Kidney epithelial cell (primary cell): ENCODE measurements around the gene KCNN4. TPM values are rescaled to one million over a fixed set of nuclear protein-coding genes. Genes with fewer than 3 reads are reported as not detected.
"Not testable (repeated sequence)": the region's sequence is repeated elsewhere in the genome, so short reads cannot be mapped to it uniquely, and the experiment has no call there.

ENCODE experiments used
- DNase-seq: peaks from one replicate; pipeline ENCODE4 v3.0.0-alpha.2; 2010; ENCODE audit warnings: low read depth
- H3K27me3 ChIP-seq: 2 replicates; pipeline ENCODE4 v1.6.0; 2011; ENCODE audit warnings: low read length; ENCODE audit not compliant: control insufficient read depth, insufficient read depth
- H3K36me3 ChIP-seq: 2 replicates; pipeline ENCODE4 v1.5.1; 2011; ENCODE audit warnings: low read length; ENCODE audit not compliant: control insufficient read depth, insufficient read depth
- H3K4me3 ChIP-seq: 2 replicates; pipeline ENCODE4 v1.5.1; 2011; ENCODE audit warnings: low read depth, mild to moderate bottlenecking, control low read depth, low read length
- CTCF ChIP-seq: IDR thresholded peaks from 2 replicates; pipeline ENCODE4 v1.5.1; 2011; ENCODE audit warnings: mild to moderate bottlenecking, moderate library complexity, low read length, control low read depth, inconsistent platforms; ENCODE audit not compliant: insufficient read depth, poor library complexity, severe bottlenecking
- total RNA-seq: library from RNA; depleted of rRNA; stranded (reverse); fragments of >200 nt; gene quantifications from 2 replicates; pipeline ENCODE4 v1.2.3, GENCODE V29; 2015

KCNN4 gene
- total RNA-seq, 1 donor from 2014 or later = 10.8 TPM

GRCh38 chr19:43779147-43779819 is 1.5 kb downstream of the KCNN4 start:
- H3K27me3 ChIP-seq = peaks cover 5% of the 10 kb centered on the region
- no peak for DNase-seq
- no peak for TF ChIP-seq CTCF
- no peak overlapping the region for H3K4me3 ChIP-seq
- H3K36me3 ChIP-seq = no peaks in the 10 kb centered on the region

- Histone ChIP-seq H3K27me3 (peaks cover 11% of the 10 kb centered on the region), H3K36me3 (no peaks in the 10 kb centered on the region), H3K4me3 (no peak overlapping the region)
- TF ChIP-seq CTCF = no peak
- no peak for DNase-seq
These were observed 2.1 kb downstream of the KCNN4 start for GRCh38 chr19:43778651-43779050.

- no peaks in the 10 kb centered on the region for H3K36me3 ChIP-seq
- no peak overlapping the region for H3K4me3 ChIP-seq
- DNase-seq = no peak
- peaks cover 11% of the 10 kb centered on the region for H3K27me3 ChIP-seq
- TF ChIP-seq CTCF = no peak
These were observed 3.5 kb downstream of the KCNN4 start for GRCh38 chr19:43777163-43777695.

GRCh38 chr19:43776286-43776685 is 4.5 kb downstream of the KCNN4 start:
- DNase-seq = no peak
- no peak for TF ChIP-seq CTCF
- H3K27me3 ChIP-seq = peaks cover 11% of the 10 kb centered on the region
- no peak overlapping the region for H3K4me3 ChIP-seq
- no peaks in the 10 kb centered on the region for H3K36me3 ChIP-seq

GRCh38 chr19:43775299-43775890 is 5.4 kb downstream of the KCNN4 start:
- TF ChIP-seq CTCF = no peak
- no peak for DNase-seq
- H3K27me3 ChIP-seq = peaks cover 11% of the 10 kb centered on the region
- no peak overlapping the region for H3K4me3 ChIP-seq
- H3K36me3 ChIP-seq = no peaks in the 10 kb centered on the region

- H3K27me3 ChIP-seq = peaks cover 11% of the 10 kb centered on the region
- DNase-seq, H3K4me3 ChIP-seq, H3K36me3 ChIP-seq: not testable (repeated sequence)
These were observed 5.9 kb downstream of the KCNN4 start for GRCh38 chr19:43774940-43775258.
